Activated T-cell treated with anti-CD3 and anti-CD28 coated beads, Interleukin-2, amount 50 U/mL, for 24 hours (primary cell): ENCODE results near the gene TLR7.

Experiments used
- DNase-seq: peaks from one replicate; pipeline ENCODE4 v3.0.0-alpha.2; 2020
- H3K27ac Mint-ChIP-seq: 2 replicates; pipeline ENCODE4 v1.8.0; 2020; ENCODE audit warnings: mild to moderate bottlenecking, mixed read lengths
- H3K27me3 Mint-ChIP-seq: 2 replicates; pipeline ENCODE4 v1.8.0; 2020; ENCODE audit warnings: mixed read lengths
- H3K36me3 Mint-ChIP-seq: 2 replicates; pipeline ENCODE4 v1.8.0; 2020; ENCODE audit warnings: low read depth, mixed read lengths
- H3K4me1 Mint-ChIP-seq: 2 replicates; pipeline ENCODE4 v1.8.0; 2020; ENCODE audit warnings: low read depth, mixed read lengths
- H3K4me3 Mint-ChIP-seq: 2 replicates; pipeline ENCODE4 v1.8.0; 2020; ENCODE audit warnings: mild to moderate bottlenecking, moderate library complexity, mixed read lengths
- H3K9me3 Mint-ChIP-seq: 2 replicates; pipeline ENCODE4 v1.8.0; 2020; ENCODE audit warnings: mixed read lengths

Gene TLR7

GRCh38 chrX:12877386-12877785 lies 10.5 kb downstream of the TLR7 start:
- H3K36me3 Mint-ChIP-seq, result no peaks in the 10 kb centered on the region
- H3K4me1 Mint-ChIP-seq, result no peaks in the 10 kb centered on the region
- no peak for DNase-seq
- H3K4me3 Mint-ChIP-seq, result no peak overlapping the region
- peaks cover 46% of the 10 kb centered on the region for H3K27me3 Mint-ChIP-seq
- H3K9me3 Mint-ChIP-seq, result no peaks in the 10 kb centered on the region
- H3K27ac Mint-ChIP-seq, result no peak overlapping the region

DNA sequence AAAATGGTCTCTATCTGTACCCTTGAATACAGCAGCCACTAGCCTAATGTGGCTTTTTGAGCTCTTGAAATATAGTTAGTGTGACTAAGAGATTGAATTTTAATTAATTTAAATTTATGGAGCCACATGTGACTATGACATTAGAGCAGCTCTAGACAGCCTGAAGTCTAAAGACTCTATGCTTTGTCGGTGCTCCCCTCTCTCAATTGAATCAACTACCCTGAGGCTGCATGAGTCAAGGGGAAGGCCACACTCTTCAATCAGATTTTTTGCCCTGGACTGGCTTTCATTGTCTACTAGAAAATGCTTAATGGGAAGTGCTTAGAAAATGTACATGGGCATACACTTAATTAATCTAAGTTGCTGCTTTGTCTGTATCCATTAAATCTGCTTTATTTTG lies 11.7 kb downstream of the TLR7 start:
- H3K4me1 Mint-ChIP-seq, result no peaks in the 10 kb centered on the region
- no peaks in the 10 kb centered on the region for H3K9me3 Mint-ChIP-seq
- H3K36me3 Mint-ChIP-seq, result no peaks in the 10 kb centered on the region
- H3K27ac Mint-ChIP-seq, result no peak overlapping the region
- no peak overlapping the region for H3K4me3 Mint-ChIP-seq
- H3K27me3 Mint-ChIP-seq, result peaks cover 50% of the 10 kb centered on the region
- DNase-seq, result no peak

DNA sequence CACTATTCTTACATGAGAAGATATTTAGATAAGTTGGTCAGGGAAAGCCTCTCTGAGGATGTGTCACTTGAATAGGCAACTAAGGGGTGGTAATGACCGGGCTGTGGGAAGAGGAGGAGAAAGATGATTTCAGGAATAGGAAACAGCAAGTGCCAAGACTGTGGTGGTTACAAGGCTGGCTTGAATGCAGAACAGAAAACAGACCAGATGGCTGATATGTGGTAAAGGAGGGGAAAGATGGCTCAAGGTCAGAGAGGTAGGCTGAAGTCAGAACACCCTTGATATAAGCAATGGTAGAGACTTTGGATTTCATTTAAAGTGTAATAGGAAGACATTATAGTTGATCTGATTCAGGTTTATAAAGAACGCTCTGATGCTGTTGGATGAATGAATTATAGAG lies 15.0 kb downstream of the TLR7 start:
- no peak overlapping the region for H3K4me3 Mint-ChIP-seq
- H3K27me3 Mint-ChIP-seq, result peaks cover 60% of the 10 kb centered on the region
- H3K9me3 Mint-ChIP-seq, result no peaks in the 10 kb centered on the region
- no peak for DNase-seq
- H3K4me1 Mint-ChIP-seq, result no peaks in the 10 kb centered on the region
- H3K36me3 Mint-ChIP-seq, result no peaks in the 10 kb centered on the region
- H3K27ac Mint-ChIP-seq, result no peak overlapping the region

- no peak overlapping the region for H3K27ac Mint-ChIP-seq
- peaks cover 13% of the 10 kb centered on the region for H3K4me1 Mint-ChIP-seq
- H3K36me3 Mint-ChIP-seq, result no peaks in the 10 kb centered on the region
- H3K4me3 Mint-ChIP-seq, result no peak overlapping the region
- peaks cover 70% of the 10 kb centered on the region for H3K27me3 Mint-ChIP-seq
- DNase-seq, result no peak
- peaks cover 5% of the 10 kb centered on the region for H3K9me3 Mint-ChIP-seq
These were observed 18.6 kb downstream of the TLR7 start for GRCh38 chrX:12885508-12885907.

GRCh38 chrX:12886545-12886944 lies 19.7 kb downstream of the TLR7 start:
- H3K36me3 Mint-ChIP-seq, result no peaks in the 10 kb centered on the region
- peaks cover 5% of the 10 kb centered on the region for H3K9me3 Mint-ChIP-seq
- no peak for DNase-seq
- H3K4me3 Mint-ChIP-seq, result no peak overlapping the region
- peaks cover 24% of the 10 kb centered on the region for H3K4me1 Mint-ChIP-seq
- H3K27ac Mint-ChIP-seq, result no peak overlapping the region
- peaks cover 75% of the 10 kb centered on the region for H3K27me3 Mint-ChIP-seq

DNA sequence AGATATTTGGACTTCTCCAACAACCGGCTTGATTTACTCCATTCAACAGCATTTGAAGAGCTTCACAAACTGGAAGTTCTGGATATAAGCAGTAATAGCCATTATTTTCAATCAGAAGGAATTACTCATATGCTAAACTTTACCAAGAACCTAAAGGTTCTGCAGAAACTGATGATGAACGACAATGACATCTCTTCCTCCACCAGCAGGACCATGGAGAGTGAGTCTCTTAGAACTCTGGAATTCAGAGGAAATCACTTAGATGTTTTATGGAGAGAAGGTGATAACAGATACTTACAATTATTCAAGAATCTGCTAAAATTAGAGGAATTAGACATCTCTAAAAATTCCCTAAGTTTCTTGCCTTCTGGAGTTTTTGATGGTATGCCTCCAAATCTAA lies 20.3 kb downstream of the TLR7 start:
- no peak for DNase-seq
- Mint-ChIP-seq H3K4me3 (no peak overlapping the region), H3K27me3 (peaks cover 71% of the 10 kb centered on the region), H3K4me1 (peaks cover 26% of the 10 kb centered on the region), H3K9me3 (peaks cover 5% of the 10 kb centered on the region), H3K36me3 (no peaks in the 10 kb centered on the region), H3K27ac (no peak overlapping the region)

DNA sequence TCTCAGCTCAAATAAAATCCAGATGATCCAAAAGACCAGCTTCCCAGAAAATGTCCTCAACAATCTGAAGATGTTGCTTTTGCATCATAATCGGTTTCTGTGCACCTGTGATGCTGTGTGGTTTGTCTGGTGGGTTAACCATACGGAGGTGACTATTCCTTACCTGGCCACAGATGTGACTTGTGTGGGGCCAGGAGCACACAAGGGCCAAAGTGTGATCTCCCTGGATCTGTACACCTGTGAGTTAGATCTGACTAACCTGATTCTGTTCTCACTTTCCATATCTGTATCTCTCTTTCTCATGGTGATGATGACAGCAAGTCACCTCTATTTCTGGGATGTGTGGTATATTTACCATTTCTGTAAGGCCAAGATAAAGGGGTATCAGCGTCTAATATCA lies 20.9 kb downstream of the TLR7 start:
- Mint-ChIP-seq H3K4me1 (peaks cover 28% of the 10 kb centered on the region), H3K36me3 (no peaks in the 10 kb centered on the region), H3K27me3 (peaks cover 66% of the 10 kb centered on the region), H3K27ac (no peak overlapping the region), H3K4me3 (no peak overlapping the region), H3K9me3 (peaks cover 5% of the 10 kb centered on the region)
- DNase-seq, result no peak

DNA sequence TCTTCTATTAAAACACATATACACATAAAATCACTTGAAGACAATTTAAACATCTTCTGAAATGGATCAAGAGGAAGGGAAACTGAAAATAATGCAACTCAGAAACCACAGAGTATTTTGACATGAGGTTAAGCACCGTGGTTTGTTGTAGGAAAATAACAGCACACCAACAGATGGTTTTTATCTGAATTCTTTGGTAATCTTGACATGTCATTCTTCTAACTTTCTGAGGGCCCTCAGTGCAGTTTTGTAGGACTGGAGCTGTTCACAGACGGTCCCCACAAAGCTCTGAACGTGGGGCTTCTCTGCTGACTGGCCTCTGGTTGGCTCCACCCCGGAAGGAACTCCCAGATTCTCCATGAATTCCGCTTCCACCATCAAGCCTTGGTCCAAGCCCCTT lies 23.6 kb downstream of the TLR7 start:
- Mint-ChIP-seq H3K36me3 (no peaks in the 10 kb centered on the region), H3K9me3 (peaks cover 5% of the 10 kb centered on the region), H3K27me3 (peaks cover 62% of the 10 kb centered on the region), H3K4me3 (no peak overlapping the region), H3K4me1 (peaks cover 31% of the 10 kb centered on the region), H3K27ac (peak overlapping the region; percentile 75)
- no peak for DNase-seq

DNA sequence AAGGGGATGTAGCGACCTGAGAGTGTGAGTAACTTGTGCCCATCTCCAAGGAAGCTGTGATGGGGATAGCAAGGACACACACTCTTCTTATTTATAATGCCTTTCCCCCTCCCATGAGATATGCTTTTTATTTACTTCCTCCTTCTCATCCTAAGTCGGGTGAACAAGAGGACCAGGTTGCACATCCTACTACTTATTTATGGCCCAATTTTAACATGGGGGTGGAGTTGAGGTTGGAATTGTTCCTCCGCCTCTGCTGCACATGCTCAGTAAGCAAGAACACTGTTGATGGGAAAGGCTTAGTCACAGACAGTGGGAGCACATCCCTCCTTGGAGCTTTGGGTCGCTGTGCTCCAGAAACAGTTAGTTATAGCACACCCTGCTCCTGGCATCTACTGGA lies 24.3 kb downstream of the TLR7 start:
- Mint-ChIP-seq H3K4me1 (peaks cover 31% of the 10 kb centered on the region), H3K27ac (no peak overlapping the region), H3K4me3 (no peak overlapping the region), H3K36me3 (no peaks in the 10 kb centered on the region), H3K9me3 (peaks cover 5% of the 10 kb centered on the region), H3K27me3 (peaks cover 59% of the 10 kb centered on the region)
- DNase-seq, result no peak

DNA sequence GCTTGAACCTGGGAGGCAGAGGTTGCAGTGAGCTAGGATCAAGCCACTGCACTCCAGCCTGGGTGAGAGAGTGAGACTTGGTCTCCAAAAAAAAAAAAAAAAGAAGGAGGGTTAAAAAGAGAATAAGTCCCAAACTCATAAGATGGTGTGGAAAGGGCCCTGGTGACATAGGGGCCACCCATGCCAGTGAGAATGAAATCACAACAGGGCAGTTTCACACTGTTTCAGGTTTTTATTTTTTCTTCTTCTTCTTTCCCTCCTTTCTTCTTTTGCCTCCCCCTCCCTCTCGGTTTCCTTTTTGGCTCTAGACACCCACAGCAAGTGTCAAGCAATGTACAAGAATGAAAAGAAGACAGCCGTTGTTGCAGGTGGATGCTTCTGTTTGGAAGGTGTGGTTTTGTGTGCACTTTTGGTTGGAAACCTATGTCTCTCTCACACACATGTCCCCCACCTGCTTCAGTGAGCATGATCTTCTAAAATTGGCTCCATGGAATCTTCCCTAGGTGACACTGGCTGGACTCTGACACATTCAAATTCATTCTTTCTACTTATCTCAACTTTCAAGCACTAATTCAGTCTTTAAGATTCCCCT lies 25.1 kb downstream of the TLR7 start:
- no peak overlapping the region for H3K4me3 Mint-ChIP-seq

DNA sequence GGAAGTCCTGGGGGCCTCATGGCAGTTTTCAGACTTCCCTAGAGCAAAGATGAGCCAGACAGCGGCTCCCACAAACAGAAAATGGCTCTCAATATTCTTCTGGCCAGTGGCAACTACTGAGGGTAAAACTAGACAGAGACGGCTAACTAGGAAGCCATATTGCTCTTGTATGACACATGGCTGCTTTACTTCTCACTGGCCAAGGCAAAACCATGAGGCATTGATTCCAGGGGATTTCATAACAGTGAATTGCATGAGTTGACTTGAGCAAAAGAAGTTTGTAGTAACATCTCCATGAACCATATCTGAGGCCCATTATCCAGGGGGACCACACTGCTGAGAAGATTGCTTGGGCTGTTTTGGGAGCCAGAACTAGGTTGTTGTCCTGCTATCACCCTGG lies 25.8 kb downstream of the TLR7 start:
- DNase-seq, result no peak
- Mint-ChIP-seq H3K4me3 (no peak overlapping the region), H3K27me3 (peaks cover 55% of the 10 kb centered on the region), H3K9me3 (peaks cover 5% of the 10 kb centered on the region), H3K4me1 (peaks cover 31% of the 10 kb centered on the region), H3K36me3 (no peaks in the 10 kb centered on the region), H3K27ac (no peak overlapping the region)

More for the DNA sequence above, 25.1 kb downstream of the TLR7 start:
- peaks cover 5% of the 10 kb centered on the region for H3K9me3 Mint-ChIP-seq
- peaks cover 56% of the 10 kb centered on the region for H3K27me3 Mint-ChIP-seq
- peaks cover 31% of the 10 kb centered on the region for H3K4me1 Mint-ChIP-seq
- no peak overlapping the region for H3K27ac Mint-ChIP-seq
- H3K36me3 Mint-ChIP-seq, result no peaks in the 10 kb centered on the region
- DNase-seq, result no peak

- Mint-ChIP-seq H3K27me3 (peaks cover 60% of the 10 kb centered on the region), H3K36me3 (no peaks in the 10 kb centered on the region), H3K27ac (no peak overlapping the region), H3K4me3 (no peak overlapping the region), H3K4me1 (peaks cover 35% of the 10 kb centered on the region), H3K9me3 (peaks cover 5% of the 10 kb centered on the region)
- DNase-seq, result peak; percentile 48
These were observed 27.5 kb downstream of the TLR7 start for GRCh38 chrX:12894074-12895030.

DNA sequence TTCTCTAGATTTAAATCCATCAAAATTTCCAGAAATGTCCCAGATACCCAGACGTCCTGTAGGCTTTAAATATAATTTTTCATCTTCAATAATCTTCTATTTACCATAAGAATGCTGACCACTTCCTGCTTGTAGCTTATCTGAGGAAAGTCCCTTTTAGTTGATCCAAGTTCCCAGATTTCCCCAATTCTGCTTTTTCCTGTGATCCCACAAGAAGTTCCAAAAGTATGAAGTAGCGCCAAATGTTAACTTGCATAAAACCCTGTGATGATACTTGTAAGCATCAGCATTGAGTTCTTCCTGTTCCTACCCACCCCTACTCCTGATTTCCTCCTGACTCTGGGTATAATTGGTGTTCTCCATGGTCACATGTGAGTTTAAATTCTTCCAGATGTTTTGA lies 29.0 kb downstream of the TLR7 start:
- no peaks in the 10 kb centered on the region for H3K9me3 Mint-ChIP-seq
- H3K4me3 Mint-ChIP-seq, result no peak overlapping the region
- H3K27me3 Mint-ChIP-seq, result peaks cover 62% of the 10 kb centered on the region
- H3K4me1 Mint-ChIP-seq, result peaks cover 21% of the 10 kb centered on the region
- no peak for DNase-seq
- no peaks in the 10 kb centered on the region for H3K36me3 Mint-ChIP-seq
- H3K27ac Mint-ChIP-seq, result no peak overlapping the region

DNA sequence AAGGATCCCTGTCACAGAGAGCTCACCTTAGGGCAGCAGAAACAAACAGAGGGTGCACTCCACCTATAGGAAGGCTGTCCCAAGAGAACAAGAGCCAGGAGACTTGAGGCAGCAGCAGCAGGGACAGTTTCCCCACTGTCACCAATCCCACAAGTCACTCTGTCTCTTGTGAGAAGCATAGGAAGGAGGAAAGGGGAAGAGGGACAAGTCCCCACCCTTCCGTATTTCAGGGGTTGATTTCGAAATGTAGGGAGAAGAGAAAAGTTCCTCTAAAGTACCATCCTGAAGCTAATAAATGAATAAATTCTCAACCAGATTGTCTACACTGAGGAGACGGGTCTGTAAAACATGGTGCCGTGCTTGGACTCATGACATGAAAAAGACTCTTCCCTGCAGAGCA lies 30.1 kb downstream of the TLR7 start:
- H3K27me3 Mint-ChIP-seq, result peaks cover 62% of the 10 kb centered on the region
- no peak overlapping the region for H3K27ac Mint-ChIP-seq
- no peak overlapping the region for H3K4me3 Mint-ChIP-seq
- no peaks in the 10 kb centered on the region for H3K36me3 Mint-ChIP-seq
- H3K9me3 Mint-ChIP-seq, result no peaks in the 10 kb centered on the region
- no peak for DNase-seq
- peaks cover 15% of the 10 kb centered on the region for H3K4me1 Mint-ChIP-seq

GRCh38 chrX:12898073-12898472 lies 31.2 kb downstream of the TLR7 start:
- H3K4me1 Mint-ChIP-seq, result peaks cover 11% of the 10 kb centered on the region
- H3K4me3 Mint-ChIP-seq, result no peak overlapping the region
- no peaks in the 10 kb centered on the region for H3K36me3 Mint-ChIP-seq
- peaks cover 69% of the 10 kb centered on the region for H3K27me3 Mint-ChIP-seq
- no peak overlapping the region for H3K27ac Mint-ChIP-seq
- no peaks in the 10 kb centered on the region for H3K9me3 Mint-ChIP-seq
- DNase-seq, result no peak
